ENCODE data around the gene MACROD1.

Gene MACROD1

DNA sequence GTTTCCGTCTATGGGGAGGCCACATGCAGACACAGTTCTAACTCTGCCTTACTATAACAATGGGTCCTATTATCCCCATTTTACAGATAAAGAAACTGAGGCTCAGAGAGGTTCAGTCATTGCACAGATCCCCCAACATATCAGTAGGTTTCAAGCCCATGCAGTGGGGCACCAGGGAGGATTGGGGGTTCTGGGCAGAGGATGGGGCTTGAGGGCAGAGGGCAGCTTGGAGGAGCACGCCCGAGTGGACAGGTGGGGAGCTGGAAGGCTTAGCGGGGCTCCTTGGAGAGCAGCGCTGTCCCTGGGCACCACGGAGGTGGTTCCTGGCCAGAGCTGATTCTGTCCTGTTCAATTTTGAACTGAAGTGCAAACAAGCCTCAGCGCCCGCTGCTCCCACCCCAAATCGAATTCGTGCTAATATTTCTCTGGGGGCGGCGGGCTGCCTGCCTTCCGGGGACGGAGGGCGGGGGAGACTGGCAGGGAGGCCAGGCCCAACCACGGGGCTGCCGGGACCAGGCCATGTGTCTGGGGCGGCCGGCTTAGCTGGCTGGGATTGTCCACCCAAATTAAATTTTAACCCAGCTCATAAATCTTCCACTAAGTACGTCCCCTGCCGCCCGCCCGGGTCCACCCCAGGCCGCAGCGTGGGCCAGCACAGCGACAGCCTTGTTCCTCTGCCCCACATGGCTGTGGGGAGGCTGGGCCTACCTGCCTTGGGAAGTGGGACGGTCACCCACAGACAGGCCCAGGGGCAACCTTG lies 80.8 kb downstream of the MACROD1 start:
- no peak overlapping the region for H3K9ac ChIP-seq (ENCODE audit: low read depth, low read length)
- H3K9me3 ChIP-seq (ENCODE audit: control insufficient read depth, insufficient read depth, low read length), result no peaks in the 10 kb centered on the region
- peaks cover 7% of the 10 kb centered on the region; the same call in 1 of the 2 replicates for H3K4me1 ChIP-seq (ENCODE audit: insufficient read depth, low read length)
- no peaks in the 10 kb centered on the region for H3K36me3 ChIP-seq (ENCODE audit: insufficient read depth, low read length)

DNA sequence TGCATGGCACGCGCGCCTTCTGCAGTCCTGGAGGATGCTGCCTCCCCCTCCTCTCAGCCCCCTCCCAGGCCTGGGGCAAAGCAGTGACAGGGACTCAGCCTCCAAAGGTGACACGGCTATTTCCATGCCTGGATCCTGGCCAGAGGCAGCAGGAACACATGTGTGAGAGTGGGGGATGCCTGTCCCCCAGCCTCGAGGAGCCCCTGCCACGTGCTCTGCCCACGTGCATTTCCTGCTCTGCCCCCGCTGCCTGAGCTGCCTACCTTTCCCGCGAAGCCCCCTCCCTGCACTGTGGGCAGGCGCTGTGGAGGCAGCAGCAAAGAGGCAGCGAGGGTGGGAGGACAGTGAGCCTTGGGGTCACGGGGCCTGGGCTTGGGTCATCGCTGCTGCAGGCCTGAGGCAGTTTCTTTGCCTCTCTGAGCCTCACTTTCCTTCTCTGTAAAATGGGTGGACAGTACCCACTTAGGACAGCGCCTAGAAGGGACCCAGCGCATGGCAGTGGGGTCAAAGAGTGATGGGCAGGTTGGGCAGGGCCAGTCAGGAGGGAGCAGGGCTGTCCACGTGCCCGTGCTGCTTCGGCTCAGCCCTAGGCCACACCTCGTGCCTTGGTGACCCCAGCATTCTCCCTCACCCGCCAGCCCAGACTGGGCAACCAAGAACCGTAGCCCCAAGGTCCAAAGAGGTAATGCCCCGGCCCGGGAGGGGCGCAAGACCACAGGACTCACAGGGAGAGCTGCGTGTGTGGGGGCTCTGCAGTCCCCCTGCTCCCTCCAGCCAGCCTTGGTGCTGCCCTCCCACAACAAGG lies 81.6 kb downstream of the MACROD1 start:
- no peaks in the 10 kb centered on the region for H3K36me3 ChIP-seq (ENCODE audit: insufficient read depth, low read length)
- H3K9ac ChIP-seq (ENCODE audit: low read depth, low read length), result no peak overlapping the region
- no peaks in the 10 kb centered on the region for H3K9me3 ChIP-seq (ENCODE audit: control insufficient read depth, insufficient read depth, low read length)
- peaks cover 4% of the 10 kb centered on the region; the same call in 1 of the 2 replicates for H3K4me1 ChIP-seq (ENCODE audit: insufficient read depth, low read length)

DNA sequence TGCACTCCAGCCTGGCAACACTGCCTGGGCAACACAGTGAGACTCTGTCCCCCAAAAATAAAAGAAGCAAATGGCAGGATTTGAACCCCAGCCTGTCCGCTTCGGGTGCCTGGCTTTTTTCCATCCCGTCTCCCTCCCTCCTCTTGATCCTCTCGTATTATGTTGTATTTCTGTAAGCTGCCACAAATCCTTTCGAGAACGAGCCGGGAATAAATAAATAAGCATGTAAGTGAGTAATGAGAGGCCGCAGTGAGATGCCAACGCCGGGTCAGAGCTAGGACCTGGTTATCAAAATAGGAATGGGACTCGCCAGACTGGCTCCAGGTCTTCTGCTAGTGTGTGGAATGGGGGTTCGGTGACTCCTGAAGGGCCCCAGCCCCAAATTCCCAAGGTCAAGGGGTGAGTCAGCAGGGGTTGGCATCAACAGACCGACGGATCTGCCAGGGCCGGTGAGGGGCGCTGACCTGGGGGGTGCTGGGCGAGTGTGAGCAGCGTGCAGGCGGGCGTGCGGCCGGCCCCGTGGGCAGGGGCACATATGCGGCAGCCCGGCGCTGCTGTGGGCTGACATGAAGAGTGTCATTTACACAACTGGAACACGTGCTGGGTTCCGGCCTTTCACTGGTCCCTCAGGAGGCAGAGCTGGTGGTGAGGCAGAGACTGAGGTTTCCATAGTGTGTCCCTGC lies 82.4 kb downstream of the MACROD1 start:
- H3K4me1 ChIP-seq (ENCODE audit: insufficient read depth, low read length), result peaks cover 4% of the 10 kb centered on the region; the same call in 1 of the 2 replicates
- H3K9me3 ChIP-seq (ENCODE audit: control insufficient read depth, insufficient read depth, low read length), result no peaks in the 10 kb centered on the region
- no peak overlapping the region for H3K9ac ChIP-seq (ENCODE audit: low read depth, low read length)
- H3K36me3 ChIP-seq (ENCODE audit: insufficient read depth, low read length), result no peaks in the 10 kb centered on the region

DNA sequence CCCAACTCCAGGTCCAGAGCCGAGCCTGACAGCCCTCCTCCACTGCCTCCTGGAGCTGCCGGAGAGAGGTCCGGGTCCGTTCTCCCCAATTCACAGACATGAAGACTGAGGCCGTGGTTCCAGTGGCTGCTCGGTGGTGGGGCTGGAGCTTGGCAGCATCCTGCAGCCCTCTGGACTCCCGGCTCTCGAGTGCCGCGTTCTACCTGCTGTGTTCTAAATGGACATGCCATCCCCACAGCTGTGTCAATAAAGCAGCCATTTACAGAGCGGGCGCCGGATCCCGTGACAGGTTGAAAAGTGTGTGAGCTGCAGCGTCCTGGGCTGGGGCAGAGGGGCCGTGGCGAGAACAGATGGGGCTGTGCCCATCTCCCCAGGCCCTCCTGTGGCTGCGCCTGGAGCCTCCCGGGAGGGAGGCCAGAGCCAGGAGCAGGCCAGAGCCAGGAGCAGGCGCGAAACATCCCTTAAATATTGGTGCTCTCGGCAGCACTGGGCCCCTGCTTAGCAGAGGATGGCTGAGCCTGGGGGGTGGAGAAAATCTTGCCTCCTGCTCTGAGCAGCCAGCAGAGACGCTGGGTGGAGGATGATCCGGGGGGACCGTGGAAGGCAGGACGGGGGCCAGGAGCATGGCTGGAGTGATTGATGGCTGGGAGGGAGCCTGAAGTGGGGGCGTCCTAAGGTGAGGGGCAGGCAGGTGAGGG lies 84.0 kb downstream of the MACROD1 start:
- Histone ChIP-seq H3K9ac (ENCODE audit: low read depth, low read length) (no peak overlapping the region), H3K4me1 (ENCODE audit: insufficient read depth, low read length) (peaks cover 4% of the 10 kb centered on the region; the same call in 1 of the 2 replicates), H3K9me3 (ENCODE audit: control insufficient read depth, insufficient read depth, low read length) (no peaks in the 10 kb centered on the region), H3K36me3 (ENCODE audit: insufficient read depth, low read length) (no peaks in the 10 kb centered on the region)

DNA sequence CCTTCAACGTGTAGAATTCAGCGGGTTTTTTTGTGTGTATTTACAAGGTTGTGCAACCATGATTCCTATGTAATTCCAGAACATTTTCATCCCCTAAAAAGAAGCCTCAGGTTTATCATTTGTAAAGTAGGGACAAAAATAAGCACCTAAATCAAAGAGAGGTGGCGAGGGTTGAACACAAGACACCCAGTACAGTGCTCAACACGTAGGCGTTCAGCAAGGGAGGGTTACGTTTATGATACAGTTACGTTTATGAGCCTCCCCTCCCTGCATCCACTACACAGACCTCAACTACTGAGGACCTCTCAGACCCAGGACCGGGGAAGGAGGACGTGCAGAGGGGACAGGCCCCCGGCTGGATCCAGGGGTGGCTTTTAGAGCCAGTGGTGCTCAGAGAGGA lies 85.5 kb downstream of the MACROD1 start:
- Histone ChIP-seq H3K9ac (ENCODE audit: low read depth, low read length) (no peak overlapping the region), H3K36me3 (ENCODE audit: insufficient read depth, low read length) (no peaks in the 10 kb centered on the region), H3K9me3 (ENCODE audit: control insufficient read depth, insufficient read depth, low read length) (no peaks in the 10 kb centered on the region), H3K4me1 (ENCODE audit: insufficient read depth, low read length) (no peaks in the 10 kb centered on the region)

DNA sequence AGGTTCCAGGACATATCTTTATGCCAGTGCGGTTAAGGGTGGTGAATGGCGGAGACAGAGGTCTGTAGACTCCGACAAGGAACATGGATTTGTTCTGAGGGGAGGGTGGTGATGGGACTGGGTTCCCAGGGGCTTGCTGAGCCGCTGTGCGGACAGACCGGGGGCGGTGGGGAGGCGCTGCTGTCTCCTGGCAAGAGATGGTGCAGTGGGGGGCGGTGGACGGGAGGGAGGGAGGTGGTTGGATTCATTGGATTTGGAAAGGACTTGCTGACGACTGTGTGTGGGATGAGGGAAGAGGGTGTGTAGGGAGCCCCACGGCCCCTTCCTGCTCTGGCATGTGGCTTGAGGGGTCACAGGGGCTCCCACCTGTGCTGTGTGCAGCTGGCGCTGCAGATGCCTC lies 87.0 kb downstream of the MACROD1 start:
- H3K9ac ChIP-seq (ENCODE audit: low read depth, low read length), result no peak overlapping the region

DNA sequence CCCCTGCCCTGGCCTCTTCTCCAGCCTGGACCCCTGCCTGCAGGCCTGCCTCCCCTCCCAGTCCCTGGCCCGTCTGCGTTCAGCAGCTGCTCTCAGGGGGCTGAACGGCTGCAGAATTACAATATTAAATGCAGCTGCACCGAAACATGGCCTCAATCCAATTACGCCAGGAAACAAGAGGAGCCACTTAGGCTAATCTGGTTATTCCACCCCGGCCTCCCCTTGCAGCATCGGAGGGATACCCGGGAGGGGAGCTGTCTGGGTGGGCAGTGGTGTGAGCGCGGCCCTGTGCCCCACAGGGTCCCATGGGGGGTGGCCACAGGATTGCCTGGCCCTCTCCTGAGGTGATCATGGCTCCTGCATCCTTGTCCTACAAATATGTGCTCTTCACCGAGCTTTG lies 87.6 kb downstream of the MACROD1 start:
- Histone ChIP-seq H3K9me3 (ENCODE audit: control insufficient read depth, insufficient read depth, low read length) (no peaks in the 10 kb centered on the region), H3K4me1 (ENCODE audit: insufficient read depth, low read length) (no peaks in the 10 kb centered on the region), H3K36me3 (ENCODE audit: insufficient read depth, low read length) (no peaks in the 10 kb centered on the region), H3K9ac (ENCODE audit: low read depth, low read length) (no peak overlapping the region)

More for the DNA sequence above, 87.0 kb downstream of the MACROD1 start:
- Histone ChIP-seq H3K36me3 (ENCODE audit: insufficient read depth, low read length) (no peaks in the 10 kb centered on the region), H3K4me1 (ENCODE audit: insufficient read depth, low read length) (no peaks in the 10 kb centered on the region), H3K9me3 (ENCODE audit: control insufficient read depth, insufficient read depth, low read length) (no peaks in the 10 kb centered on the region)

DNA sequence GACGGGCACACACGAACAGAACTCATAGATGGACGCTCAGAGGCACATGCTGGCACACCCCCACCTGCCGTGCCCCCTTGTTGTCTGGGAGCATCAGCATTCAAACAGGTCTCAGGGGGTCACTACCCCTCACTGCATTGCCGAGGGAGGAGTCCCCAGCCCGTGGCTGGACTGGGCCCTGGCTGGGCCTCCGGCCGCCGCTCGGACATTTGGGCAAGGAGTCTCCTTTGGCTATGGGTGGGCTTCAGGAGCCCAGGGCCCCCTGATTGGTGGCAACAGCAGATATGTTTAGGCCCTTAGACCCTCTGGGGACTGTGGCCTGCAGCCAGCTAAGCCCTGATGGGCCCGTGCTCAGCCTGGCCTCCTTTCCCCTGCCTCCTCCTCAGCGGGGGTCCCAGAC lies 88.3 kb downstream of the MACROD1 start:
- Histone ChIP-seq H3K9me3 (ENCODE audit: control insufficient read depth, insufficient read depth, low read length) (no peaks in the 10 kb centered on the region), H3K9ac (ENCODE audit: low read depth, low read length) (no peak overlapping the region), H3K36me3 (ENCODE audit: insufficient read depth, low read length) (no peaks in the 10 kb centered on the region), H3K4me1 (ENCODE audit: insufficient read depth, low read length) (no peaks in the 10 kb centered on the region)

DNA sequence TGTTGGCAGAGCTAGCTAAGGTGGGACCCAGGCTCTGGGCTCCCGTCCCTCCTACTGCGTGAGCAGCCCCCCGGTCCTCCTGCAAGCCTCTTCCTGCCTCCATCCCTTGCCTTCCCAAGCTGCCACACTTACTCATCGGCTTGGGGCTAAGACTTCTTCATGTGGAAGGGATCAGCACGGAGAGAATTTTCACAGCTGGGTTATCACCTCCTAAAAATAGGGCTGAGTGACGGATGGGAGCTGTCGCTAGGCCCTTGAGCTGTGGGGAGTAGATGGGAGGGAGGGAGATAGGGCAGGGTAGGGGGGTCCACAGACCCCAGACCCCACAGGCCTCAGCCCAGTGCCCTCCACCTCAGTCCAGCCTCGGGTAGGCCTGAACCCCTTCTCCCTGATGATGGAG lies 89.2 kb downstream of the MACROD1 start:
- H3K4me1 ChIP-seq (ENCODE audit: insufficient read depth, low read length), result no peaks in the 10 kb centered on the region
- H3K9ac ChIP-seq (ENCODE audit: low read depth, low read length), result no peak overlapping the region
- no peaks in the 10 kb centered on the region for H3K9me3 ChIP-seq (ENCODE audit: control insufficient read depth, insufficient read depth, low read length)
- no peaks in the 10 kb centered on the region for H3K36me3 ChIP-seq (ENCODE audit: insufficient read depth, low read length)

DNA sequence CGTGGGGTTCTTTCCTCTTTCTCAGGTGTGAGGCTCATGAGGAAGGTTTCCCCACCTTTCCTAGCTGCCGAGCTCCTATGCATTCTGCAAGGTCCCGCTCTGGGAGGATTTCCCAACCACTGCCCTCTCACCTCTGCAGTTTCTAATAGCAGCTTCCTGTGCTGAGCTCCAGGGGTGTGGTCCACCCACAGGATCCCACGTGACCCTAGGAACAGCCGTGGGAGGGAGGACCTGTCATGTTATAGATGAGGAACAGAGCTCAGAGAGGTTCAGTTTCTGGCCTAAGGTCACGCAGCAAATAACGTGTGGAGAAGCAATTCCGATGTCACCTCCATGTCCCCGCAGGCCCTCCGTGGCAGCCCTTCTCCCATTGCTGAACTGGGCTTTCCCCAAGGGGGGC lies 91.7 kb downstream of the MACROD1 start:
- Histone ChIP-seq H3K36me3 (ENCODE audit: insufficient read depth, low read length) (no peaks in the 10 kb centered on the region), H3K9ac (ENCODE audit: low read depth, low read length) (no peak overlapping the region), H3K4me1 (ENCODE audit: insufficient read depth, low read length) (no peaks in the 10 kb centered on the region; the same call in 1 of the 2 replicates), H3K9me3 (ENCODE audit: control insufficient read depth, insufficient read depth, low read length) (no peaks in the 10 kb centered on the region)

DNA sequence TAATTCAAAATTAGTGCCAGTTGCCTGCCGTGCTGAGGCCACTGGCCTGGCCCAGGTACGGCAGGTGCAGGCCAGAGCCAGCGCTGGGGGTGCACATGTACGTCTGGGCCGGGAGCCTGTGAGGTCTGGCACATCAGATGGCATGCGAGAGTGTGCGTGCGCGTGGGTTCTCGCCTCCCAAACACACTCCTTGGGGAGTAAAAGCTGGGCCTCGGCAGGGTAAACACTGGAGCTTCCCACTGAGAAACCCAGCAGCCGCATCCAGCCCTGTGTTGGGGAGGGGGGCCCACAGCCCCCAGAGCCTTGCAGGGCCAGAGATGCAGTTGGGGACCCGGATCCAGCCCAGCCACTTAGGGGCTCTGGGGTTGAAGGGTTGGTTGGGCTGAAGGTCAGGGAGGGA lies 92.4 kb downstream of the MACROD1 start:
- H3K9me3 ChIP-seq (ENCODE audit: control insufficient read depth, insufficient read depth, low read length), result no peaks in the 10 kb centered on the region
- H3K9ac ChIP-seq (ENCODE audit: low read depth, low read length), result no peak overlapping the region
- no peaks in the 10 kb centered on the region for H3K36me3 ChIP-seq (ENCODE audit: insufficient read depth, low read length)
- peaks cover 1% of the 10 kb centered on the region; the same call in 1 of the 2 replicates for H3K4me1 ChIP-seq (ENCODE audit: insufficient read depth, low read length)

DNA sequence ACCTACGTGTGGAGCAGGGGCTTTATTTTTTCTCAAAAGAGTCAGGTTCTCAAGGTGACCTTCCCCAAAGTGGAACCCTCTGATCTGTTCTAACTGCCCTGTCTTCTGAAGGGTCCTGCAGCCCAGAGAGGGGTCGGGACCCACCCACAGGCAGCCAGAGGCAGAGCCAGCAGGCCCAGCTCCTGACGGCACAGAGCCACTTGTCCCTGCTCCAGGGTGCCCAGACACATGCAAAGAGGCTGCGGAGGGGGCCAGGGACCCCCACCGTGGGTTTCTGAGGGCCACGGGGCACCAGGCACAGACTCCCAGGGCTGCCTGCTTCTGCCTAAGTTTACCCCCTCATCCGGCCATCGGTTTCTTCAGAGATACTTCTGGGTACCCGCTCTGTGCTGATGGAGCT lies 93.0 kb downstream of the MACROD1 start:
- Histone ChIP-seq H3K4me1 (ENCODE audit: insufficient read depth, low read length) (peaks cover 2% of the 10 kb centered on the region; the same call in 1 of the 2 replicates), H3K36me3 (ENCODE audit: insufficient read depth, low read length) (no peaks in the 10 kb centered on the region), H3K9ac (ENCODE audit: low read depth, low read length) (no peak overlapping the region), H3K9me3 (ENCODE audit: control insufficient read depth, insufficient read depth, low read length) (no peaks in the 10 kb centered on the region)

DNA sequence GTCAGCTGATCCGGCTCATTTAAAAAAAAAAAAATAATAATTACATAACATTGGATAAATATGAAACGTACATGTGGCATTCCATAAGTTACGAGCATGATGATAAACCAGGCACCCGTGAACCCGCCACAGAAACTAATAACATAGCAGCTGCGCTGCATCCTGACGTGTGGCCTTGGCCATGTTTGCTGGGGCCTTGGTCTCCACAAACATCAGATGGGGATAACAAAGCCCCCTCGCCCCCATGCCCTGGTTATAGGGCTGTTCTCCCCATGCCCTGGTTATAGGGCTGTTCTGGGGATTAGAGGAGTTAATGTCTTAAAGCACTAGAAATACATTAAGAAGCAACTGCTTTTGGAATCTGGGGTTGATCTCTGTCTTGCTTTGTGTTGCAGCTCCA lies 93.5 kb downstream of the MACROD1 start:
- H3K9me3 ChIP-seq (ENCODE audit: control insufficient read depth, insufficient read depth, low read length), result no peaks in the 10 kb centered on the region

DNA sequence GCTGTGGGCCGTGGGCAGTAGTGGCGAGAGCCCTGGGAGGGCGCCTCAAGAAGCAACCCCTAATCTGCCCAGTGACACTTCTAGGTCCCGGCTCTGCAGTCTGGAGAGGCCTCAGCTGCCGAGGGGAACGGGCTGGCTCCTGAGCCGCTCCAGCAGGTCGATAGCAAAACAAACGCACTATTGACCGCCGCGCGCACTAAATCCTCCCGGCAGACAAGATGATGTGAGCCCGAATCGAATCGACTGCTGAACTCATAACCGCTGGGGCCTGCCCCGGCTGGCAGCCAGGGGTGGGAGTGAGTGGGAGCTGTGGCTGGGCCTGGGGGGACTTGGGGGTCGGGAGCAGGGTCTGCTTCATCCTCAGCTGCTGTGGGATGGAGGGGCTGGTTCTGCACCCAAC lies 94.1 kb downstream of the MACROD1 start:
- Histone ChIP-seq H3K9ac (ENCODE audit: low read depth, low read length) (no peak overlapping the region), H3K36me3 (ENCODE audit: insufficient read depth, low read length) (no peaks in the 10 kb centered on the region), H3K9me3 (ENCODE audit: control insufficient read depth, insufficient read depth, low read length) (no peaks in the 10 kb centered on the region), H3K4me1 (ENCODE audit: insufficient read depth, low read length) (peaks cover 2% of the 10 kb centered on the region; the same call in 1 of the 2 replicates)

More for the DNA sequence above, 93.5 kb downstream of the MACROD1 start:
- no peak overlapping the region for H3K9ac ChIP-seq (ENCODE audit: low read depth, low read length)
- H3K4me1 ChIP-seq (ENCODE audit: insufficient read depth, low read length), result peaks cover 2% of the 10 kb centered on the region; the same call in 1 of the 2 replicates
- H3K36me3 ChIP-seq (ENCODE audit: insufficient read depth, low read length), result no peaks in the 10 kb centered on the region

Data from ES-I3 (cell line).